Liver (tissue), 9 donors: ENCODE measurements around the gene ALKAL2. TPM values are rescaled to one million over a fixed set of nuclear protein-coding genes. Genes with fewer than 3 reads are reported as not detected.
"Not testable (repeated sequence)": the region's sequence is repeated elsewhere in the genome, so short reads cannot be mapped to it uniquely, and the experiment has no call there.

ENCODE experiments used
- DNase-seq: peaks from one replicate; pipeline ENCODE4 v3.0.0-alpha.2; 2017; ENCODE audit warnings: low spot score
- H3K27ac ChIP-seq, 2 donors: one replicate each; pipeline ENCODE4 v1.7.0; 2013; ENCODE audit warnings: inconsistent platforms in 2 of 2, low read length in 2 of 2, control low read depth in 1 of 2, low read depth in 1 of 2, mild to moderate bottlenecking in 1 of 2
- H3K27me3 ChIP-seq, 4 donors: one replicate each; pipeline versions ENCODE4 v1.6.1 to v1.7.0; 2013; ENCODE audit warnings: low read length in 3 of 4, inconsistent platforms in 1 of 4, mild to moderate bottlenecking in 1 of 4, moderate library complexity in 1 of 4; ENCODE audit not compliant: control insufficient read depth in 4 of 4, insufficient read depth in 4 of 4
- H3K36me3 ChIP-seq, 4 donors: one replicate each; pipeline versions ENCODE4 v1.6.1 to v1.7.0; 2013; ENCODE audit warnings: low read length in 3 of 4, mild to moderate bottlenecking in 3 of 4, low read depth in 1 of 4, moderate library complexity in 1 of 4; ENCODE audit not compliant: control insufficient read depth in 4 of 4, insufficient read depth in 3 of 4
- H3K4me1 ChIP-seq, 4 donors: one replicate each; pipeline versions ENCODE4 v1.6.1 to v1.7.0; 2013; ENCODE audit warnings: low read length in 3 of 4, mild to moderate bottlenecking in 3 of 4, moderate library complexity in 1 of 4; ENCODE audit not compliant: control insufficient read depth in 4 of 4, insufficient read depth in 4 of 4
- H3K4me3 ChIP-seq, 3 donors: one replicate each; pipeline versions ENCODE4 v1.6.1 to v1.7.0; 2013; ENCODE audit warnings: low read length in 3 of 3, control low read depth in 1 of 3, low read depth in 1 of 3, mild to moderate bottlenecking in 1 of 3
- H3K9ac ChIP-seq, 2 donors: one replicate each; pipeline ENCODE4 v1.7.0; 2013; ENCODE audit warnings: low read length in 2 of 2, mild to moderate bottlenecking in 2 of 2, moderate library complexity in 2 of 2, control low read depth in 1 of 2, low read depth in 1 of 2
- H3K9me3 ChIP-seq, 4 donors: one replicate each; pipeline versions ENCODE4 v1.6.1 to v1.7.0; 2013; ENCODE audit warnings: low read length in 3 of 4; ENCODE audit not compliant: control insufficient read depth in 4 of 4
- EGR1 ChIP-seq, 2 donors: IDR thresholded peaks; 2 replicates each; pipeline ENCODE4 v1.6.1; 2016 to 2018; ENCODE audit warnings: antibody characterized with exemption in 2 of 2, low read depth in 2 of 2
- FOXA1 ChIP-seq: IDR thresholded peaks from 2 replicates; pipeline ENCODE4 v1.6.1; 2016; ENCODE audit warnings: antibody characterized with exemption
- FOXA2 ChIP-seq: IDR thresholded peaks from 2 replicates; pipeline ENCODE4 v1.6.1; 2016; ENCODE audit warnings: antibody characterized with exemption
- HNF4A ChIP-seq, 2 donors: conservative IDR thresholded peaks; 2 replicates each; pipeline ENCODE4 v1.6.1; 2016; ENCODE audit warnings: antibody characterized with exemption in 2 of 2, mild to moderate bottlenecking in 2 of 2
- HNF4G ChIP-seq: IDR thresholded peaks from 2 replicates; pipeline ENCODE4 v1.6.1; 2016; ENCODE audit warnings: antibody characterized with exemption
- JUND ChIP-seq, 2 donors: IDR thresholded peaks; 2 replicates each; pipeline ENCODE4 v1.6.1; 2016; ENCODE audit warnings: antibody characterized with exemption in 2 of 2
- NR2F2 ChIP-seq: IDR thresholded peaks from 2 replicates; pipeline ENCODE4 v1.6.1; 2016; ENCODE audit warnings: antibody characterized with exemption
- RAD21 ChIP-seq, 2 donors: IDR thresholded peaks; 2 replicates each; pipeline ENCODE4 v1.6.1; 2016; ENCODE audit warnings: antibody characterized with exemption in 2 of 2, mild to moderate bottlenecking in 2 of 2
- RXRA ChIP-seq, 2 donors: IDR thresholded peaks; 2 replicates each; pipeline ENCODE4 v1.6.1; 2017 to 2018; ENCODE audit warnings: antibody characterized with exemption in 2 of 2, mild to moderate bottlenecking in 1 of 2
- SP1 ChIP-seq: IDR thresholded peaks from 2 replicates; pipeline ENCODE4 v1.6.1; 2018; ENCODE audit warnings: antibody characterized with exemption, mild to moderate bottlenecking
- TAF1 ChIP-seq: conservative IDR thresholded peaks from 2 replicates; pipeline ENCODE4 v1.6.1; 2016; ENCODE audit warnings: antibody characterized with exemption, mild to moderate bottlenecking
- YY1 ChIP-seq: IDR thresholded peaks from 2 replicates; pipeline ENCODE4 v1.6.1; 2016; ENCODE audit warnings: antibody characterized with exemption, mild to moderate bottlenecking
- WGBS: extraction: QIAGEN DNeasy Blood & Tissue Kit; methylation state at CpG from one replicate; pipeline ENCODE4 v1.1.7; 2013; 5-methylcytosine and 5-hydroxymethylcytosine counted together
- polyA plus RNA-seq, 2 donors: library from polyadenylated mRNA; stranded (reverse) in 1 of 2; unstranded in 1 of 2; fragments of 200-250 nt in 1 of 2; fragments of >200 nt in 1 of 2; fragmentation: Nextera tagmentation in 1 of 2; extraction: Ambion mirVana in 1 of 2; gene quantifications; one replicate each; pipeline versions ENCODE4 v1.2.1 to v1.2.3, GENCODE V29; 2013 to 2015
- total RNA-seq, 2 donors: library from RNA; depleted of rRNA; stranded (reverse); fragments of >200 nt; gene quantifications; one replicate each; pipeline ENCODE4 v1.2.3, GENCODE V29; 2014
- TF ChIP-seq, protein P1 (sequence below): IDR thresholded peaks from 2 replicates; pipeline ENCODE4 v1.6.1; 2016; ENCODE audit warnings: antibody characterized with exemption
- TF ChIP-seq, protein P2 (sequence below): IDR thresholded peaks from 2 replicates; pipeline ENCODE4 v1.6.1; 2016; ENCODE audit warnings: antibody characterized with exemption
- TF ChIP-seq, protein P3 (sequence below): IDR thresholded peaks from 2 replicates; pipeline ENCODE4 v1.6.1; 2016; ENCODE audit warnings: antibody characterized with exemption
- TF ChIP-seq, protein P4 (sequence below): IDR thresholded peaks from 2 replicates; pipeline ENCODE4 v1.6.1; 2016; ENCODE audit warnings: antibody characterized with exemption, mild to moderate bottlenecking
- donor health status: healthy.
- donor health status: healthy.
- donor health status: healthy.
- donor health status: healthy.
- donor health status: healthy.

The ALKAL2 gene
- total and polyA plus RNA-seq, 4 donors, result 1.6 to 3.1 (median 1.9) TPM; not detected in 1

DNA sequence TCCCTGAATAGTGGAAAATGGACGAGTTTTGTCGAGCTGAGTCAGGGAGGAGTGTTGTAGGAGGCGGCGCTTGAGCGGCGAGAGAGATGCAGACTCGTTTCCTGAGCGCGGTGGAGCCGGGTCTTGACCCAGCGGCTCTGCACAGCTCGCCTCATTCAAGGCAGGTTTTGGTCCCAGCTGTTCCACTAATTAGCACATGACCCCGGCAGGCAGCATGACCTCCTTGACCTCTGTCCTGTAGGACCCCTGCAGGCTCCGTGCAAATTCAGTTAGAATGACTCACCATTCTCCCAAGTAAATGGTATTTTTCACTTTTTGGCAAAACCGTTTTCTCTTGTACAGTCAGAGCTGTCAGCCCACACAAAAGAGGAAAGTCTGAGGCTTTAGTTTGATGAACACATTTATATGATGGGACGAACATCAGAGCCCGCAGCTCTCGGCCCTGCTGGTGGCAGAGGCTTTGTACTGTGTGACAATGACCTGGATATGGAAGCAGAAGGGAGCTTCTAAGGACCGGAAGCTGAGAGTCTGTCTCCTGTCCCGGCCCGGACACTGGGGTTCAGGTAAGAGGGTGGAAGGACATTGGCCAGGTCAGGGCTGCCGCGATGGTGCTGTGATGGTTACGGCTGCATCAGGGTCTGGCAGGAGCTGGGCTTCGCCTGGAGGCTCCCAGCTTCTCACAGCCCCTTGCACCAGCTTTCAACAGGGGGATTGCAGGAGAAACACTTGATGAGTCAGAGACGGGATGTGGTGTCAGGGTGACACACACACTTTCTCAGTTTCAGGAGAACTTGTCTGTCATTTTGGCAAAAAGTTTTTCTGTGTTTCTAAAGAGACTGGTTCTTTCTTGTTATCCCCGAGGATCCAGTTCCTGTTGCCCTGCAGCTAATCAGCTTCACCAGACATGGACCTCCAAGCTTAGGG lies 29.9 kb upstream of the ALKAL2 start:
- no peaks in the 10 kb centered on the region for H3K9me3 ChIP-seq
- peak overlapping the region in 1 of 2 donors; percentile 19 for H3K27ac ChIP-seq
- no peaks in the 10 kb centered on the region for H3K27me3 ChIP-seq
- H3K36me3 ChIP-seq, result no peaks in the 10 kb centered on the region
- no peak for DNase-seq
- TF ChIP-seq HNF4G (no peak), RAD21 (IDR thresholded peaks at IDR 0.05) (no peak), TAF1 (no peak), EGR1 (IDR thresholded peaks at IDR 0.05; ENCODE audit: low read depth in 2 of 2) (no peak), RXRA (IDR thresholded peaks at IDR 0.05) (peak in 1 of 2 donors; percentile 46), JUND (IDR thresholded peaks at IDR 0.05) (peak in 1 of 2 donors; percentile 30), FOXA2 (no peak), FOXA1 (no peak), YY1 (no peak), NR2F2 (peak; percentile 83)
- no peaks in the 10 kb centered on the region for H3K4me1 ChIP-seq
- H3K9ac ChIP-seq, result no peak overlapping the region
- no peak overlapping the region for H3K4me3 ChIP-seq
- WGBS, result 68% methylated on average over 27 of the region's 27 CpGs

DNA sequence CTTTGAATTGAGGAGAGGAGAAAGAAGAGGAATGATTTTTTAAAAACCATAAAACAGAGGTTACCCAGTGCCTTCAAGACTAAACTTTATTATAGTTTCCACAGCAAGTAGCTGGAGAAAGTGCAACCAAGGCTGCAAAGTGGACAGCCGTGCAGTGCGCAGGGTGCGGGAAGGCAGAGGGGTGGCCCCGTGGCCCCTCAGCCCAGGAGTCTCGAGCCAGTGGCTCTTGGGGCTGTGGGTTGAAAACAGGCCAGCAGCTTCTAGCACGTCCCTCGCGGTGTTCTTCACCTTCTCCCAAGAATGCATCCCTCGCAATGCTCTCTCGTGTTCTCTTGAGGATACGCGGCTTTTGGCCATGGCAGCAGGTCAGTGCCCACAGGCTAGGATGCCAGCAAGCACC lies 28.5 kb upstream of the ALKAL2 start:
- TF ChIP-seq, protein P1, sequence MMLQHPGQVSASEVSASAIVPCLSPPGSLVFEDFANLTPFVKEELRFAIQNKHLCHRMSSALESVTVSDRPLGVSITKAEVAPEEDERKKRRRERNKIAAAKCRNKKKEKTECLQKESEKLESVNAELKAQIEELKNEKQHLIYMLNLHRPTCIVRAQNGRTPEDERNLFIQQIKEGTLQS, result no peak
- TF ChIP-seq, protein P2, sequence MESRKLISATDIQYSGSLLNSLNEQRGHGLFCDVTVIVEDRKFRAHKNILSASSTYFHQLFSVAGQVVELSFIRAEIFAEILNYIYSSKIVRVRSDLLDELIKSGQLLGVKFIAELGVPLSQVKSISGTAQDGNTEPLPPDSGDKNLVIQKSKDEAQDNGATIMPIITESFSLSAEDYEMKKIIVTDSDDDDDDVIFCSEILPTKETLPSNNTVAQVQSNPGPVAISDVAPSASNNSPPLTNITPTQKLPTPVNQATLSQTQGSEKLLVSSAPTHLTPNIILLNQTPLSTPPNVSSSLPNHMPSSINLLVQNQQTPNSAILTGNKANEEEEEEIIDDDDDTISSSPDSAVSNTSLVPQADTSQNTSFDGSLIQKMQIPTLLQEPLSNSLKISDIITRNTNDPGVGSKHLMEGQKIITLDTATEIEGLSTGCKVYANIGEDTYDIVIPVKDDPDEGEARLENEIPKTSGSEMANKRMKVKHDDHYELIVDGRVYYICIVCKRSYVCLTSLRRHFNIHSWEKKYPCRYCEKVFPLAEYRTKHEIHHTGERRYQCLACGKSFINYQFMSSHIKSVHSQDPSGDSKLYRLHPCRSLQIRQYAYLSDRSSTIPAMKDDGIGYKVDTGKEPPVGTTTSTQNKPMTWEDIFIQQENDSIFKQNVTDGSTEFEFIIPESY, result no peak
- TF ChIP-seq TAF1 (no peak), HNF4G (no peak), HNF4A (conservative IDR thresholded peaks at IDR 0.05) (no peak), JUND (IDR thresholded peaks at IDR 0.05) (no peak), FOXA1 (no peak), RAD21 (IDR thresholded peaks at IDR 0.05) (no peak), NR2F2 (no peak), SP1 (no peak)
- TF ChIP-seq, protein P3, sequence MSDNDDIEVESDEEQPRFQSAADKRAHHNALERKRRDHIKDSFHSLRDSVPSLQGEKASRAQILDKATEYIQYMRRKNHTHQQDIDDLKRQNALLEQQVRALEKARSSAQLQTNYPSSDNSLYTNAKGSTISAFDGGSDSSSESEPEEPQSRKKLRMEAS, result no peak
- TF ChIP-seq, protein P4, sequence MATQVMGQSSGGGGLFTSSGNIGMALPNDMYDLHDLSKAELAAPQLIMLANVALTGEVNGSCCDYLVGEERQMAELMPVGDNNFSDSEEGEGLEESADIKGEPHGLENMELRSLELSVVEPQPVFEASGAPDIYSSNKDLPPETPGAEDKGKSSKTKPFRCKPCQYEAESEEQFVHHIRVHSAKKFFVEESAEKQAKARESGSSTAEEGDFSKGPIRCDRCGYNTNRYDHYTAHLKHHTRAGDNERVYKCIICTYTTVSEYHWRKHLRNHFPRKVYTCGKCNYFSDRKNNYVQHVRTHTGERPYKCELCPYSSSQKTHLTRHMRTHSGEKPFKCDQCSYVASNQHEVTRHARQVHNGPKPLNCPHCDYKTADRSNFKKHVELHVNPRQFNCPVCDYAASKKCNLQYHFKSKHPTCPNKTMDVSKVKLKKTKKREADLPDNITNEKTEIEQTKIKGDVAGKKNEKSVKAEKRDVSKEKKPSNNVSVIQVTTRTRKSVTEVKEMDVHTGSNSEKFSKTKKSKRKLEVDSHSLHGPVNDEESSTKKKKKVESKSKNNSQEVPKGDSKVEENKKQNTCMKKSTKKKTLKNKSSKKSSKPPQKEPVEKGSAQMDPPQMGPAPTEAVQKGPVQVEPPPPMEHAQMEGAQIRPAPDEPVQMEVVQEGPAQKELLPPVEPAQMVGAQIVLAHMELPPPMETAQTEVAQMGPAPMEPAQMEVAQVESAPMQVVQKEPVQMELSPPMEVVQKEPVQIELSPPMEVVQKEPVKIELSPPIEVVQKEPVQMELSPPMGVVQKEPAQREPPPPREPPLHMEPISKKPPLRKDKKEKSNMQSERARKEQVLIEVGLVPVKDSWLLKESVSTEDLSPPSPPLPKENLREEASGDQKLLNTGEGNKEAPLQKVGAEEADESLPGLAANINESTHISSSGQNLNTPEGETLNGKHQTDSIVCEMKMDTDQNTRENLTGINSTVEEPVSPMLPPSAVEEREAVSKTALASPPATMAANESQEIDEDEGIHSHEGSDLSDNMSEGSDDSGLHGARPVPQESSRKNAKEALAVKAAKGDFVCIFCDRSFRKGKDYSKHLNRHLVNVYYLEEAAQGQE, result no peak
- H3K4me1 ChIP-seq, result no peaks in the 10 kb centered on the region
- H3K27me3 ChIP-seq, result no peaks in the 10 kb centered on the region
- no peaks in the 10 kb centered on the region for H3K9me3 ChIP-seq
- H3K27ac ChIP-seq, result no peak overlapping the region
- no peak overlapping the region for H3K4me3 ChIP-seq
- DNase-seq, result no peak
- H3K9ac ChIP-seq, result no peak overlapping the region
- no peaks in the 10 kb centered on the region for H3K36me3 ChIP-seq
- 91% methylated on average over 12 of the region's 12 CpGs for WGBS

DNA sequence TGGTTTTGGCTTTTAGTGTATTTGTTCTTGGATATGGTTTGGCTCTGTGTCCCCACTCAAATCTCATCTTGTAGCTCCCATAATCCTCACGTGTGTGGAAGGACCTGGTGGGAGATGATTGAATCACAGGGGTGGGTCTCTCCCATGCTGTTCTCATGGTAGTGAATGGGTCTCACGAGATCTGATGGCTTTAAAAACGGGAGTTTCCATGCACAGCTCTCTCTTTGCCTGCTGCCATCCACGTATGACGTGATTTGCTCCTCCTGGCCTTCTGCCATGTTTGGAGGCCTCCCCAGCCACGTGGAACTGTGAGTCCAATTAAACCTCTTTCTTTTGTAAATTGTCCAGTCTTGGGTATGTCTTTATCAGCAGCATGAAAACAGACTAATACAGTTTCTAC lies 28.0 kb upstream of the ALKAL2 start:
- WGBS, result 59% methylated on average over 6 of the region's 6 CpGs
- not testable (repeated sequence) for H3K9me3 ChIP-seq, H3K4me1 ChIP-seq, H3K9ac ChIP-seq, H3K27me3 ChIP-seq, H3K4me3 ChIP-seq, H3K27ac ChIP-seq, H3K36me3 ChIP-seq, DNase-seq
